ENCODE data around the gene NCOA5. TPM values are rescaled to one million over a fixed set of nuclear protein-coding genes. Genes with fewer than 3 reads are reported as not detected.

NCOA5 gene
- total RNA-seq, 1 donor from 2014 or later: 16.5 TPM

- no peak for DNase-seq
- TF ChIP-seq, protein P1, sequence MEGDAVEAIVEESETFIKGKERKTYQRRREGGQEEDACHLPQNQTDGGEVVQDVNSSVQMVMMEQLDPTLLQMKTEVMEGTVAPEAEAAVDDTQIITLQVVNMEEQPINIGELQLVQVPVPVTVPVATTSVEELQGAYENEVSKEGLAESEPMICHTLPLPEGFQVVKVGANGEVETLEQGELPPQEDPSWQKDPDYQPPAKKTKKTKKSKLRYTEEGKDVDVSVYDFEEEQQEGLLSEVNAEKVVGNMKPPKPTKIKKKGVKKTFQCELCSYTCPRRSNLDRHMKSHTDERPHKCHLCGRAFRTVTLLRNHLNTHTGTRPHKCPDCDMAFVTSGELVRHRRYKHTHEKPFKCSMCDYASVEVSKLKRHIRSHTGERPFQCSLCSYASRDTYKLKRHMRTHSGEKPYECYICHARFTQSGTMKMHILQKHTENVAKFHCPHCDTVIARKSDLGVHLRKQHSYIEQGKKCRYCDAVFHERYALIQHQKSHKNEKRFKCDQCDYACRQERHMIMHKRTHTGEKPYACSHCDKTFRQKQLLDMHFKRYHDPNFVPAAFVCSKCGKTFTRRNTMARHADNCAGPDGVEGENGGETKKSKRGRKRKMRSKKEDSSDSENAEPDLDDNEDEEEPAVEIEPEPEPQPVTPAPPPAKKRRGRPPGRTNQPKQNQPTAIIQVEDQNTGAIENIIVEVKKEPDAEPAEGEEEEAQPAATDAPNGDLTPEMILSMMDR (IDR thresholded peaks at IDR 0.05; ENCODE audit: borderline replicate concordance): no peak
- Histone ChIP-seq H3K27ac (replicated peaks) (no peak overlapping the region), H3K4me3 (no peak overlapping the region), H3K27me3 (ENCODE audit: low read depth) (peaks cover 67% of the 10 kb centered on the region), H3K4me1 (peaks cover 33% of the 10 kb centered on the region), H3K36me3 (no peaks in the 10 kb centered on the region), H3K9me3 (replicated peaks) (no peaks in the 10 kb centered on the region)
- intact Hi-C loops (cut with micrococcal nuclease): loop anchor here (10.0 kb wide), 1 partner anchor 211 kb away; no protein-coding TSS in a partner anchor
Observed at GRCh38 chr20:46133886-46134654, 44.3 kb upstream of the NCOA5 start.

DNA sequence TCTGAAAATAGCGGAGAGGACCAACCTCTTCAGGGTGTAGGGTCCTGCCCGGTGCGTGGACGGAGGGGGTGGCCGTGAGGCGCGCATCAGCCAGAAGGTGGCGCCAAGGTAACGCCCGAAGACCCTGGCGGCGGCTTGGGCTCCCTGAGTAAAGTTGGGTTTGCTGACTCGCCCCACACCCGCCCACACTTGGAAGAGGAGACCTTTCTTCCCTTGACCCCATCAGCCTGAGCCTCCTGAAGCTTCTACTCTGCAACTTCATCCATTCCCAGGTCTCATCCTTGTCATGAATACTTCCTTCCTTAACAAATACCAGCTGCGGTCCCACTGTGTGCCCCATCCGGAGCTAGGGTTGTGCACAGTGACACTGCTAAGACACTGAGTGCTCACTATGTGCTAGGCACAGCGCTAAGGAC is 43.0 kb upstream of the NCOA5 start:
- peak; percentile 68 for DNase-seq
- no peak overlapping the region for H3K4me3 ChIP-seq
- no peaks in the 10 kb centered on the region for H3K9me3 ChIP-seq (replicated peaks)
- H3K36me3 ChIP-seq: no peaks in the 10 kb centered on the region
- H3K27ac ChIP-seq (replicated peaks): no peak overlapping the region
- TF ChIP-seq, protein P1 (IDR thresholded peaks at IDR 0.05; ENCODE audit: borderline replicate concordance): peak; percentile 91
- H3K4me1 ChIP-seq: peaks cover 38% of the 10 kb centered on the region
- intact Hi-C loops (cut with micrococcal nuclease): loop anchor here (10.0 kb wide), 1 partner anchor 212 kb away; no protein-coding TSS in a partner anchor
- H3K27me3 ChIP-seq (ENCODE audit: low read depth): peaks cover 54% of the 10 kb centered on the region

- Histone ChIP-seq H3K4me3 (no peak overlapping the region), H3K27ac (replicated peaks) (no peak overlapping the region), H3K27me3 (ENCODE audit: low read depth) (peaks cover 40% of the 10 kb centered on the region), H3K36me3 (peaks cover 9% of the 10 kb centered on the region), H3K9me3 (replicated peaks) (no peaks in the 10 kb centered on the region), H3K4me1 (peaks cover 38% of the 10 kb centered on the region)
- TF ChIP-seq, protein P1 (IDR thresholded peaks at IDR 0.05; ENCODE audit: borderline replicate concordance): no peak
- intact Hi-C loops (cut with micrococcal nuclease): loop anchor here (10.0 kb wide), 1 partner anchor 213 kb away; no protein-coding TSS in a partner anchor
- DNase-seq: no peak
Observed at GRCh38 chr20:46131396-46131795, 41.6 kb upstream of the NCOA5 start.

DNA sequence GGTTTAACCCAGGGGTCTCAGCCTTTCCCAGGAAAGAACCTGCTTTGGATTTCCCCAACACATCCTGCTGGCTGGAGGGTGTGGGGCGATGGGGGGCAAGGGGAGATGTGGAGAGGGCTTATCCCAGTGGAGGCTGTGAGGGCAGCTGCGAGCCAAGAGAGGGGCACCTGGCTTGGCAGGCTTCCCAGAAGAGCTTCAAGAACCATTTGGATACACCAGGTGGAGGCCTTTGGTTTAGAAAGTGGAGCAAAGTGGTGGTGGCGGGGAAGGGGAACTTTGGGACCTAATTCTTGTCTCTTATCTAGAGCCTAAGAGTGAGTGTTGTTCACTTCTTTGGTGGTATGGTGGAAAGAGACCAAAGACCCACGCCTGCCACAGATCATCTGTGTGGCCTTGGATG is 40.8 kb upstream of the NCOA5 start:
- Histone ChIP-seq H3K27ac (replicated peaks) (no peak overlapping the region), H3K9me3 (replicated peaks) (no peaks in the 10 kb centered on the region), H3K27me3 (ENCODE audit: low read depth) (peaks cover 32% of the 10 kb centered on the region), H3K36me3 (peaks cover 18% of the 10 kb centered on the region), H3K4me1 (peaks cover 38% of the 10 kb centered on the region), H3K4me3 (no peak overlapping the region)
- TF ChIP-seq, protein P1 (IDR thresholded peaks at IDR 0.05; ENCODE audit: borderline replicate concordance): no peak
- intact Hi-C loops (cut with micrococcal nuclease): loop anchor here (10.0 kb wide), 1 partner anchor 214 kb away; no protein-coding TSS in a partner anchor
- DNase-seq: no peak

GRCh38 chr20:46129955-46130481 is 40.3 kb upstream of the NCOA5 start:
- Histone ChIP-seq H3K4me1 (peaks cover 38% of the 10 kb centered on the region), H3K9me3 (replicated peaks) (no peaks in the 10 kb centered on the region), H3K27me3 (ENCODE audit: low read depth) (peaks cover 27% of the 10 kb centered on the region), H3K27ac (replicated peaks) (no peak overlapping the region), H3K4me3 (no peak overlapping the region), H3K36me3 (peaks cover 18% of the 10 kb centered on the region)
- intact Hi-C loops (cut with micrococcal nuclease): loop anchor here (10.0 kb wide), 2 partner anchors 195 to 215 kb away; no protein-coding TSS in a partner anchor
- TF ChIP-seq, protein P1 (IDR thresholded peaks at IDR 0.05; ENCODE audit: borderline replicate concordance): no peak
- DNase-seq: no peak
